Fibroblast of skin of abdomen (primary cell): Measurements from ENCODE around the gene CACNG6.

Experiments used
- DNase-seq: peaks from one replicate; pipeline ENCODE4 v3.0.0-alpha.2; 2013

Gene CACNG6

DNA sequence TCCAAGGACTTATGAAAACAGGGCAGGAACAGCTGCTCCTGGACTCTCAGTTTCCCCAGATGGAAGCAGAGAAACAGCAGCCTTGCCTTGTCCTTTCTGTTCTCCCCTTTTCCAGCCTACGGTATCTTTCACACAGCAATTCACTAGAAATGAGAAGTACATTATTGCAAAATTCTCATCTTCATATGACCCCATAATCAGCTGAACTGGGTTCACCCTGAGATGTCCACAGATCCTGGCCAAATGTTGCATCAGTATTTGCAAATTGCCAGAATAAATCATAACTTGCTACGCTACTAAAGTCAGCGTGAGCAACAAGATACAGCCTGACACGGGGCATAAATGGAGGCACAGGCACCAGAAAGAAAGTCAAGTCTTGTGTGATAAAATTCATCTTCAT lies 56.2 kb downstream of the CACNG6 start:
- no peak for DNase-seq
